Measurements from ENCODE around the gene CYP4A22.
"Not testable (repeated sequence)": the region's sequence is repeated elsewhere in the genome, so short reads cannot be mapped to it uniquely, and the experiment has no call there.

Gene CYP4A22

DNA sequence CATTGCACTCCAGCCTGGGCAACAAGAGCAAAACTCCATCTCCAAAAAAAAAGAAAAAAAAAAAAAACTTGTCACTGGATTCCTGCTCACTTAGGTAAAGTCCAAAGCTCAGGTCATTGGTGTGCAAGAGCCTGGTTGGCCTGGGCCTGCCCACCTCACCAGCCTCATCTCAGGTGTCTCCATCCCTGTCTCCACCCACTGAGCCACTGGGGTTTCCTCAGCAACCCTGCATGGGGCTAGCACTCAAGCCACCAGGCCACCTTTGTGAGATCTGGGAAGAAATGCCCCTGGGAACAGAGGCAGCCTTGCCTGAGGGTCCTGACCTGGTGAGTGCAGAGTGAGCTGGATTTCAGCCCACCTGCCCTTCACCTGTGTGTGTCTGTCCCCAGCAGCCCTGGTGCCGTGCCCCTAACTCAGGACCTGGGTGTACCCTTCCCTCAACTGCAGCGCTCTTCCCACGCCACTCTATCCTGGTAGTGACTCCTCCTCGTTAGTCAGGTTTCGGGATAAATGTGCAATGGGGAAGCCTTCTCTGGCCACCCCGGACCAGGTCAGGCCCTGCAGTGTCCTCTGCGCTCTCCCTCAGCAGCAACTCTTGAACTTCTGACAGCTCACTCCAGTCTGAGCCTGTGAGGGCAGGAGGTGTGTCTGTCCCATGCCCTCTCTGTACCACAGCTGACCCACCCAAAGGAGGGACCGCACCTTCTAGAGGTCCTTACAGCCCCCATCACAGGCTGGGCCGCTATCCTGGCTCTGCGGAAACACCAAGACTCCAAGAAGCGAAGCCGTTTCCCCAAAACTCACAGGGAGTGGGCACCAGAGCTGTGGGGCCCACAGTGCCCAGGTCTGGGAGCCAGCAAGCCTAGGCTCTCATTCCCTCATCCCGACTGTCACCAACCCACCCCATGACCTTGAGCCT lies 49.3 kb downstream of the CYP4A22 start:
- no peak for DNase-seq

- no peak for DNase-seq
These were observed 50.1 kb downstream of the CYP4A22 start for GRCh38 chr1:47187231-47187925.

DNA sequence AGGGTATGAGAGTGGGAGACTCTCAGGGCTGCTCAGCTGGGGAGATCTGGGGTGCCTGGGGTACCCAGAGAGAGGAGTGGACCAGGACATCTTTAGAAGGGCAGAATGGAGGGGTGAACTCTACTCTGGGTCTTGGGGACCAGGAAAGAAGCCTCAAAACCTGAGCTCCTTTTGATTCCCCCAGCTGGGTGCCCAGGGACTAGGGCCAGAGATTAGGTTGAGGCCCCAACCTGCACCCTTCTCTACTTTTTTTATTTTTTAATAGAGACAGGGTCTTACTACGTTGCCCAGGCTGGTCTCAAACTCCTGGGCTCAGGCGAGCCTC lies 50.6 kb downstream of the CYP4A22 start:
- no peak for DNase-seq

- DNase-seq, result no peak
These were observed 51.8 kb downstream of the CYP4A22 start for GRCh38 chr1:47188791-47189785.

DNA sequence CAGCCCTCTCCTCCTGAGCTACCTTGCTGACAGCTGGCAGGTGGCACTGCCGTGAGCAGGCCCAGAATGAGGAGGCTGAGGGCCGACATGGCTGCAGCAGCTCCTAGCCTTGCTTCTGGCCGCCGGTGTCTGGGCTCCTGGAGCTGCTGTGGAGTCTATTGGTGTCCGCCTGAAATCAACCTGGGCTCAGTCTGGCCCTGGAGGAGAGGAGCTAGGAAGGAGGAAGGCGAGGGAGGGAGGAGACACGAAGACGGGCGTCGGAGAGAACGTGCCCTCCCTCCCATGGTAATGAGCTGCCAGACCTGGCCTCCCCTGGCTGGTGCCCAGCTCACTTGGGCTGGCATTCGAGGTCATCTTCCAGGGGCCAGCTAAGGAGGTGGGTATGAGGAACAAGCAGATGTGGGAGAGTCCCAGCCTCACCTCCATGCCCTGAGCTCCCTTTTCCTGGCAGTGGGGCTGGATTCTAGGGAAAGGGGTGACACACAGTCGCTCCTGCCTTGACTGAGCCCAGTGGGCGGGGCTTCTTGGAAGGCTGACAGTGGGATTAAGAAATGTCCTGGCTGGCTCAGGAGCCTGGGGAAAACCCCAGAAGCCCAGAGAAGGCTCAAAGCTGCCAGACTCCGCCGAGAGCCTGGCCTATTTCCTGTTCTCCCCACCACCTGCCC lies 52.7 kb downstream of the CYP4A22 start, which contains the start of gene PDZK1IP1:
PDZK1IP1 (minus strand) TSS at position 193 of the 665 bp plus-strand sequence; CDS start at position 89, 104 bp downstream.
- DNase-seq, result no peak

- no peak for DNase-seq
These were observed 53.2 kb downstream of the CYP4A22 start for GRCh38 chr1:47190509-47190855.

DNA sequence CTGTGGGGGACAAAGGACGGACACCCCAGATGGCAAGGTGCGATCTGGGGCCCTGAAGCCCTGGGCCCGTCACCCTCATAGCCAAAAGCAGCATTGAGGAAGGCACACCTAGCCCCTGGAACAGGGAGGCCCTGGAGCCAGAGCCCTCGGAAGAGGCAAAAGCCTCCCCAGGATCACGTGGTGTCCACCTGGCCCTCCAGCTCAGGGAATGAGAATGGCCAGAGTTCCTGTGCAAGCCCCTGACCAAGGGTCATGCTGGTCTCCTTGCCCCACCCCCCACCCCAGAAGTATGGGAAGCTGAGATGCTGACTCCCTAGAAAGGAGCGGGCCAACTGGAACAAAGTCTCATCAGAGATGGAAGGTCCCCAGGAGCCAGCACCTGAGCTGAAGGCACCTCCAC lies 53.6 kb downstream of the CYP4A22 start:
- DNase-seq, result no peak

- DNase-seq, result no peak
These were observed 54.8 kb downstream of the CYP4A22 start for GRCh38 chr1:47191940-47192457.

- DNase-seq, result peak; percentile 46 to 54
These were observed 55.5 kb downstream of the CYP4A22 start for GRCh38 chr1:47192458-47193384.

GRCh38 chr1:47193496-47193895 lies 56.3 kb downstream of the CYP4A22 start:
- not testable (repeated sequence) for DNase-seq

DNA sequence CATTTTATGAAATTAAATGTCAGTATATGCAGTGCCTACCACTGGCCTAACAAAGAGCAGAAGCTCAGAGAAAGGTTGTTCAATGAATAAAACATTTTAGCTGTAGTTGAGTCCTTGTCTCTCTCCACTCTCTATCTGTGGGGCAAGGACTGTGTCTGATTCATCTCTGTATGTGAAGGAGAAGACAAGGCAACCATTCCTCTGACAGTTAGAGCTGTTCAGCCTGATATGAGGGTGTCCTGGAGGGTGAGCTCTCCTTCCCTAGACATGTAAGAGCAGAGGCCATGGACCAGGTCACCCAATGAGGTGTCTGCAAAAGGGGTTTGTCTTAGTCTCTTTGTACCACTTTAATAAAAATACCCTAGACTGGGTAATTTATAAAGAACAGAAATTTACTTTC lies 57.1 kb downstream of the CYP4A22 start:
- DNase-seq, result no peak

DNA sequence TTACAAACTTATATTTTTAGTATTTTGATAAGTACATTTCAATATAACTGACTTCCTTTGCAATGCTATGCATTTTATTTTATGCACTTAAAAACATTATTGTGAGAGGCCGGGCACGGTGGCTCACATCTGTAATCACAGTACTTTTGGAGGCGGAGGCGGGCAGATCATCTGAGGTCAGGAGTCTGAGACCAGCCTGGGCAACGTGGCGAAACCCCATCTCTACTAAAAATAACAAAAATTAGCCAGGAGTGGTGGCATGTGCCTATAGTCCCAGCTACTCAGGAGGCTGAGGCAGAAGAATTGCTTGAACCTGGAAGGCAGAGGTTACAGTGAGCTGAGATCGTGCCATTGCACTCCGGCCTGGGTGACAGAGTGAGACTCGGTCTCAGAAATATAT lies 58.7 kb downstream of the CYP4A22 start:
- not testable (repeated sequence) for DNase-seq

- no peak for DNase-seq
These were observed 59.4 kb downstream of the CYP4A22 start for GRCh38 chr1:47196622-47197021.

GRCh38 chr1:47198214-47198613 lies 61.0 kb downstream of the CYP4A22 start:
- DNase-seq, result no peak

All from AML-193 (cell line).